GM18861 (cell line): ENCODE results near the gene GNB4.

Source experiments
- ATAC-seq: cut with Tn5 transposase; IDR thresholded peaks from one replicate; pipeline ENCODE4 v1.9.1; 2021; ENCODE audit not compliant: unreplicated experiment

GNB4 gene

DNA sequence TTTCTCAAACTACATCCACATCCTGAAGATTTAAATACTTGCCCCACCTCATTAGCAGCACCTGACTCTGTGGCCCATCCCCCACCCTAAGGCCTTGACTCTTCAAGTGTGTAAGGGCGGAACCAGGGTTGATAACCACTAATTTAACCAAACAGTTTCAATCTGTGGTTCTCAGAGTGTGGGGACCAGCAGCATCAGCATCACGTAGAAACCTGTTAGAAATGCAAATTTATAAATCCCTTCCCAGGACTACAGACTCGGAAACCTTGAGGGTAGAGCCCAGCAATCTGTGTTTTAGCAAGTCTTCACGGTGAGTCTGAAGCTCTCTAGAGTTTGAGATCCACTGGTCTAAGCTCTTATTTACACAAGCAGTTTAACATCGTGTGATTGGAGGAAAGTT is 12.4 kb downstream of the GNB4 start:
- peak; percentile 75 for ATAC-seq

GRCh38 chr3:179436517-179436916 is 14.8 kb downstream of the GNB4 start:
- no peak for ATAC-seq

DNA sequence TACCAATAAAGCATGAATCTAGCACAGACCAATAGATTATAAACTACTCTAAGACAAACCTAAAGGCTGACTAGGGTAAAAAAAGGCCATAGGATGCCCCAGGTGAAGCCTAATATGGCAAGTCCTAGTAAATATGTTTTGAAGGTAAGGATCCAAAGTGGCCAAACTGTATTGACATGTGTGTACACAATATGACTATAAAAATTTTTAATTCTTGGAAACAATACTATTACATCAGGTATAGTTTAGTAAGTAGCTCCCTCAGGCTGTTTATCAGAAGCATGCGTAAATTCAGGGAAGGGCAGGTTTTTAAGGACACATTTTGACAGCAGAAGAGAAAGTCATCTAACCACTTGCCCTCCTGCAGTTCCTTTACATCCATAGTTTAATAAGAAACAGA is 18.8 kb downstream of the GNB4 start:
- no peak for ATAC-seq

GRCh38 chr3:179432021-179432420 is 19.2 kb downstream of the GNB4 start:
- peak; percentile 55 for ATAC-seq

- ATAC-seq: no peak
These were observed 20.9 kb downstream of the GNB4 start for GRCh38 chr3:179430277-179430870.

GRCh38 chr3:179428876-179429548 is 22.3 kb downstream of the GNB4 start:
- ATAC-seq: no peak

DNA sequence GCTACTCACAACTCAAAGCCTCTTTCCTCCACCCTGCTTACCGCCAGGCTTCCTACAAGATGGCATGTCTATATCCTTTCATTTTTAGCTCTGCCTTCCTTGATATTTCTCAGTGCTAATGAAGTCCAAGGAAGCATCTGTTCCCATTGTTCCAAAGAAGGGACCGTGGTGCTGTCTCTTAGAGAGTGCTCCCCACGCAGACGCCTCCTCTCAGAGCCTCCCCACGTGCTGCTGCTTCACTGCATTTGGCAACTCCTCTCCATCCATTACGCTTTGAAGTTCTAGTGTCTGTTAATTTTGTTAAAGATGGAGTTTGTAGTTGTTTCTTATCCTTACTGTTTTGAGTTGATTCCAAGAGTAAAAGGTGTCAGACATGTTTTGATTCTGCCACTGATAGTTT is 26.2 kb downstream of the GNB4 start:
- no peak for ATAC-seq

GRCh38 chr3:179421500-179421899 is 29.8 kb downstream of the GNB4 start:
- ATAC-seq: no peak

- no peak for ATAC-seq
These were observed 32.7 kb downstream of the GNB4 start for GRCh38 chr3:179418610-179419009.

- no peak for ATAC-seq
These were observed 34.6 kb downstream of the GNB4 start for GRCh38 chr3:179416681-179417080.

GRCh38 chr3:179415377-179415776 is 35.9 kb downstream of the GNB4 start:
- ATAC-seq: no peak

DNA sequence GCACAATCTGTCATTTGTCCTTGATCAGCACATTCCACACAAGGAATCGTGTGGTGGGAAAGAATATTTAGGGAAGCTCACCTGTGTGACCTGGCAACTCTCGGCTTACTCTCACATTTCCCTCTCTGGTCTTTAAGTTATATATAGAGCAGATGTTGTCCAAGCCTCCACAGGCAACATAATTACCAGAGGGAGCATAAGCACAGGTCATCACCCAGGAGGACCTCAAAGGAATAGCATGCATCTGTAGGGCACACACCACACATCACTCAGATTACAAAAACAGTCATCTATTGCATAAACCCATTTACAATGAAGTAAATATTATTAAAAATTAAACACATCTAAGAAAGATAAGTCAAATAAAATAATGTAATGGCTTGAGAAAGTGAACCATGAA is 36.5 kb downstream of the GNB4 start:
- ATAC-seq: no peak

DNA sequence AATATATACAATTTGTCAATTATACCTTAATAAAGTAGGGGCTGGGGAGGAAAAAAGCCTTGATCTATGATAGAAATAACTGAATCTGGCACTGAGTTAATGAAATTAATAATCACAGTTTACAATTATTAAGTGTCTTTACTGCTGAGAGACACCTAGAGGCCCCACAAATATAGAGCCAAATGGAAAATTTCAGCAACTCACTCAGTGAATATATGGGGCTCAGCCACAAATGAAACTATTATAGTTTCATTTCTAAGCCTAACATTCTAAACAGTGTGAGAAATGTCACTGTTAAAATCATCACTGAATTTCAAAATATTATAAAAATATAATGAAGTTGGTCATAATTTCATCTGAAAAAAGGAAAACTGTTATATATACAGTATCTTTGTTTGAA is 40.3 kb downstream of the GNB4 start:
- no peak for ATAC-seq

- no peak for ATAC-seq
These were observed 40.9 kb downstream of the GNB4 start for GRCh38 chr3:179410331-179410730.

GRCh38 chr3:179404307-179404706 is 47.0 kb downstream of the GNB4 start:
- no peak for ATAC-seq

GRCh38 chr3:179402963-179403362 is 48.3 kb downstream of the GNB4 start:
- ATAC-seq: no peak

GRCh38 chr3:179401561-179401960 is 49.7 kb downstream of the GNB4 start:
- ATAC-seq: no peak

- no peak for ATAC-seq
These were observed 52.6 kb downstream of the GNB4 start for GRCh38 chr3:179398574-179399231.

- no peak for ATAC-seq
These were observed 59.4 kb downstream of the GNB4 start for GRCh38 chr3:179391906-179392305.

DNA sequence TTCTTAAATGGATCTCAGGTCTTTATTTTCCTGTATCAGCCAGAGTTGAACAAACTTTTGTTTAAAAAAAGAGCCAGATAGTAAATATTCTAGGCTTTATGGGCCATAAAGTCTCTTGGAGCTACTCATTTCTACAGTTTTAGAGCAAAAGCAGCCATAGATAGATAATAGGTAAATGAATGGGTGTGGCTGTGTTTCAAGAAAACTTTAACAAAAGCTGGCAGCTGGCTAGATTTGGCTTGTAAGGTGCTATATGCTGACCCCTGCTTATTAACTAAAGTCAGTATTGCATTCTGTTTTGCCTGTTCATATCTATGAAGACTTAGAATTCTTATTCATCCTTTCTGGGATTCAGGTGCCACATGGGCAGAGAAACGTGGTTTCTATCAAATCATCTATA is 74.8 kb downstream of the GNB4 start:
- no peak for ATAC-seq

- no peak for ATAC-seq
These were observed 75.9 kb downstream of the GNB4 start for GRCh38 chr3:179375091-179375999.
